Fibroblast of peridontal ligament (primary cell): ENCODE data around the gene MBL2.

Experiments
- DNase-seq: peaks from one replicate; pipeline ENCODE4 v3.0.0-alpha.2; 2010; ENCODE audit errors: extremely low read depth

The MBL2 gene

GRCh38 chr10:52740913-52741675 is 31.5 kb downstream of the MBL2 start:
- peak; percentile 23 for DNase-seq

- DNase-seq = no peak
Measured at GRCh38 chr10:52740155-52740549, 32.4 kb downstream of the MBL2 start.

GRCh38 chr10:52739380-52740154 is 33.0 kb downstream of the MBL2 start:
- no peak for DNase-seq

- DNase-seq = no peak
Measured at GRCh38 chr10:52738951-52739350, 33.6 kb downstream of the MBL2 start.

GRCh38 chr10:52729271-52730104 is 43.1 kb downstream of the MBL2 start:
- peak; percentile 65 for DNase-seq

- DNase-seq = no peak
Measured at GRCh38 chr10:52720018-52720417, 52.6 kb downstream of the MBL2 start.
